HG03159 (cell line): ENCODE measurements around the gene TNFRSF4.

Experiments used
- ATAC-seq: cut with Tn5 transposase; IDR thresholded peaks from one replicate; pipeline ENCODE4 v1.9.1; 2021; ENCODE audit warnings: mild to moderate bottlenecking, moderate library complexity; ENCODE audit not compliant: unreplicated experiment

TNFRSF4 gene

DNA sequence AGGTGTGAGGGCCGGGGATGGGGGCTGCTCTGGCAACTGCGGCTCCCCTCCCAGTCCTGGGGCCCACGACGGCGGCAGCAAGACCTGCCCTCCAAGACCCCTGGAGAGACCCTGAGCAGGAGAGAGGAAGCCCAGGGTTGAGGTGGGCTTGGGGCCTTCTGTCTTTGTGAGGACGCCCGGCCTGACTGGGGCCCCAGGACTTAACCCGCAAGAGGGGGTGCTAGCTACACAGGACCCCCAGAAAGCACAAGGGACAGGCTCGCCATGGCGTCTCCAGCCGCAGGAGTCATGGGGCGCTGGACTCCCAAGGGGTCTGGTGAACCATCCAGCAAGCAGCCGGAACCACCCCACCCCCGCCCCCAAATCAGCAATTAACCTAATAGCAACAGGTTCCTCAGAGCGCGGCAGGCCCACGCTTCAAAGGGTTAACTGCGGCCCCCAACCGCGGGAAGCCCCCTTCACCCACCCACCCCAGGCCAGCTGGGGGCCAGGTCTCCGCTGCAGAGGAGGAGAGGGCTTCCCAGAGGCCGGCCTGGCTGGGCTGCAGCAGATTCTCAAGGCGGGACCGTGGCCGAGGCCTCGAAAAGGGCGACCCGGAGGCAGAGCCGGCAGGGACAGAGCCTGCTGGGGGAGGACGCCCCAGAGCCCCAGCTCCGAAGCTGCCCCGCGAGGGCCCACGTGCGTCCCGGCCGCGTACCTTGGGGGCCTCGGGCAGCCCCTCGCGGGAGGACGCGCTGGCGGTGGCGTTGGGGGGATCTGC is 32.0 kb upstream of the TNFRSF4 start:
- no peak for ATAC-seq

DNA sequence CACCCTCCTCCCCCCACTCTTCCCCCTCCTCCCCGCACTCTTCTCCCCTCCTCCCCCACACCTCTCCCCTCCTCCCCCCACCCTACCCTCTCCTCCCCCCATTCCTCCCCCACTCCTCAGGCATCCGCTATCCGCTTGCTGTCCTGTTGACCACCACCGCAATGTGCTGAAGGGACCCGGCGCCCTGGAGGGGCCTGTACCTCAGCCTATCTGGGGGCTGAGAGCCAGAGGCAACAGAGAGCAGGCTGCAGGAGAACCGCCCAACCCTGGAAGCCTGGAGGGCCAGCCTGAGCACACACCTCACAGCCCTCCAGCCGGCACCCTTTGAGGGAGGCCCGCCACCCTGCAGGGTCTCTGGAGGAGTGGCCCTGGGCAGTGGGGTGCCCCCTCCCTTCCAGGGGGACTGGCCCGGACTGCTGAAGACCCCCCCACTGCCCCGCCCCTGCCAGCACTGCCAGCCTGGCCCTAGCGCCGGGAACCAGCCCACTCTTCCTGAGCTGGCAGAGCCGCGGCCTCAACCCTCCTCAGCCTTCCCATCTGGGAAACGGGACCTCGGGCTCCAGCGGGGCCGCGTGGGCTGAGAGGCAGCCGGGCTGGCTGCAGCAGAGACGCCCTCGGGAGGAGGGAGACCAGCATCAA is 31.3 kb upstream of the TNFRSF4 start:
- no peak for ATAC-seq

DNA sequence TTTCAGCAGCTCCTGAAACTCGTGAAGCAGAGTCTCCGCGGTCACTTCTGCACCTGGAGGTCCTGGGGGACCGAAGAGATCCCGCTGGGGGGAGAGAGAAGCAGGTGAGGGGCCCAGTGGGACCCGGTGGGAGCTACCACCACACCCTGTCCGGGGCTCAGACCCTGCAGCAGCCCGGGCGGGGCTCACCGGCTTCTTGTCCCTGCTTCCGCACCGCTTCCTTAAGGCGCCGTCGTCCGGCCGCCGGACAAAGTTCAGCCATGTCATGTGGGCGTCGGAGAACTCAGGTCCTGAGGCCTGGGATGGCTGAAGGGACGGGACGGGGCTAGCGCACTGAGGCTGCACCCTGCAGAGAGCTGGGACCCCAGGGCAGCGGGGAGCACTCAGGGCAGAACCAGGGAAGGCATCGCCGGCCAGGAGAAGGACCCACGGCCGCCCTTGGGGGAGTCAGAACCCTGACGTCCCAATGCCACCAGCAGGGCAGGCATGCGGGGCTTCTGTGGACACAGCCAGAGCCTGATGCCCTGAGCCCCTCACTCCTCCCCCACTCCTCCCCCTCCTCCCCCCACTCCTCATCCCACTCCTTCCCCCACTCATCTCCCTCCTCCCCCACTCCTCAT is 30.3 kb upstream of the TNFRSF4 start:
- no peak for ATAC-seq

DNA sequence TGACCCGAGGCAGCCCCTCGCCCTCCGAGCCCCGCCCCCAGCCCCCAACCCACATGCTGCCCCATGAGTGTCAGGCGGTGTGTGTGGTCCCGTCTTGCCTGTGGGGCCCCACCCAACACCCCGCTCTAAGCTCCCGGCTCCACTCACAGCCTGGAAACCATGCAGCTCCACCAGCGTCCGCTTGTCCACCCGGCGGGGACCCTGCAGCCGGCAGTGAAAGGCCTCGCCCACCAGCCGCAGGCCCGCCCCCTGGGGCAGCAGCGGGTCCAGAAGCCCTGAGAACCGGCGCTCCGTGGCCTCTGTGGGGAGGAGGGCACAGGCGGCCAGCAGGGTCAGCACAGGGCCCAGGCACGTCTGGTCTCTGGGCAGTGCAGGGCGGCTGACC is 29.8 kb upstream of the TNFRSF4 start:
- no peak for ATAC-seq

DNA sequence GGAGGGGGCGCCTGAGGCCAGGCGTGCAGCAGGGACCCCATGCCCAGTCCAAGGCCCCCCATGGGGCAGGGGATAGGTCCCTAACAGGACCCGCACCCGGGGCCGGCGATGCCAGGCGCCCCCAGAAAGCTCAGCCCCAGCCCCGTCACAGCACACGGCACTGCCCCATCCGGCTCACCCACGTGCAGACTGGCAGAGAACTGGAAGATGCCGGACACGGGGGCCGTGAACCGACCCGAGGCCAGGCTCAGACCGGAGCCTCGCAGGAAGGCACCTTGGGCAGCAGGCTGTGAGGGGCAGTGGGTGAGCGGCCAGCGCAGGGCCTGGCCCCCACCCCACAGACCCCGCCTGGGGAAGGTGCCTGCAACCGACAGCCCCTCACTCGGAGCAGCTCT is 29.3 kb upstream of the TNFRSF4 start:
- no peak for ATAC-seq

DNA sequence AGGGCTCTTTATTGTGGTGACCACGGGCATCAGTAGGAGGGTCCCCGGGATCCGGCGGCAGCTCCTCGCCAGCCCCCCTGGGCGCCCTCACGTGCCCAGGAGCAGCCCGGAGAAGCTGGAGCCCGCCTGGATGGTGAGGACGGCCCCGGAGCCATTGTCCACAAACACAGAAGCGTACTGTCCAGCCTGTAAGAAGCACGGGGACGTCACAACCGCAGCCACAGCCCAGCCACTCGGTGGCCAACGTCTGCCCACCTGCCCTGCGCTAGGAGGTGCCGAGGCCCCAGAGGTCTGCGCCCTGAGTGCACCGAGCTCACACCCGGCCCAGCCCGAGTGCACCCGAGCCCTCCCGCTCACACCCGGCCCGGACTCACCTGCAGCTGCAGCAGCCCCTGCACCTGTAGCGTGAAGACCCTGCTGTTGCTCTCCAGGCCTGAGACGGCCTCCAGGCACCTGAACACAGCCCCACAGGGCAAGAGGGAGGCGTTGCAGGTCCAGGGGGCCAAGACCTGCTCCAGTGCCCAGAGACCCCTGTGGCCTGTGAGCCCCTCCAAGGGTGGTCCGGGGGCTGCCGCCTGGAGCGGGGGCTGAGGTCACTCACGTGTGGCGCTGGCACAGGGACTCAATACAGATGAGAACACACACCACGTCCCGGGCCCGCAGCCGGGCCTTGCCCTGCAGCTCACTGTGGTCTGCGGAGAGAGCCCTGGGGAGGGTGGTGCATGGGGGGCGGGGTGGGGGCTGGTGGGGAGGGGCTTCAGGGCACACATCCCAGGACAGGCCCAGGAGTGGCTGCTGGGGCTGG is 28.7 kb upstream of the TNFRSF4 start:
- ATAC-seq = no peak

DNA sequence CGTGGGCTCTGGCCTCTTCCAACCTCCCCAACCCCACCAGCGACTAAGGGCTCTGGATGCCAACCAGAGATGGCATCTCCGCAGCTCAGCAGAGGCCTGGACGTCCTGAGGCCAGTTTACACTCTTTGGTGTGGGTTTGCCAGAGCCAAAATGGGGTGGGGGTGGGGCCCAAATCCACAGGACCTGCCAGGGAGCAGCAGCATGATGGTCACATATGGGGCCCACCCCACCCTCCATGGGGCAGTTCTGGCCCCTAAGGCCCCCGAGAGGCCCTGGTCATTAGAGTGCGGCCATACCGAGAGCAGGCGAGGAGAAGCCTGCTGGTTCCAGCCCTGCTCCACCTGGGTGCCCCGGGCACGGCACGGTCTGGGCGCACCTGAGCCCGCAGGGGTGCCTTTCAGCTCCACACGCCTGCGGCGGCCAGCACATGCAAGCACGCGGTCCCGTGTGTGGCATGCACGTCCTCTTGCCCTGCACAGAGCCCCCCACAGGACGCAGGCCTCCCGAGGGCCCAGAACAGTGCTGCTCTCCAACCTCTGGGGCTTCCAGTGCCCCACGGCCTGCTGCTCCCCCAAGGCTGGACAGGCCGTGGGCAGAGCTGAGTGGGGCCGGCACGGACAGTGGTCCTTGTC is 27.8 kb upstream of the TNFRSF4 start:
- ATAC-seq = no peak

DNA sequence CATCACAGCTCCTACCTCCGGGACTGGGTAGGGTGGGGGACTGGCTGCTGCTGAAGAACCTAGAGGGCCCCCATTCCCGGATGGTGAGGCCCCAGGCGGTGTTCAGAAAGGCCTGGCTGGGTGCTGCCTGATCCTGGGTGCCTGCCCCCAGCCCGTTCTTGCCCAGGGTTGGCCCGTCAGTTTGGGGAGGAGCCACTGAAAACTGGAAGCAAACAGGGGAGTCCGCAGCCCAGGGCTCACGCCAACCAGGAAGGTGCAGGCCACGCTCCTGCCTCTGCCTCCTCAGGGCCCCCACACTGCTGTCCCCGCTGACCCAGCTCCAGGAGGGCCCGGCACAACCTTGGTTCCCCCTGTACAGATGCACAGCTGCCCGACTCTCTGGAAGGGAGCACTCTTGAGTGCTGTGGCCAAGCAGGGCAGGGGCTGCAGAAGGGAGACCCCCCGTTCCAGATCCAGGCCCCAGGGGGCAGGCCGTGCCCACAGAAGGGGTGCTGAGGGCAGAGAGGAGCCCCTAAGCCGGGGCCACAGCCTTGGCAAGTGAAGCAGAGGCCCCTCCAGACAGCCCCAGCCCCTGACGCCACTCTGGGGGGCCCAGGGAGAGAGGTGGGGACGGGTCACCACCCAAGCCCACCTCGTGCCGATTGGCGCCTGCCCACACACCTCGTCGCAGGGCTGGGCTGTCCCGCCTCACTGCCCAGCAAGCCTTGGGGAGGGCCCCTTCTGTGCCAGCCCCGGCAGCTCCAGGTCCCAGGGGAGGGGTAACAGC is 27.1 kb upstream of the TNFRSF4 start:
- ATAC-seq = no peak

DNA sequence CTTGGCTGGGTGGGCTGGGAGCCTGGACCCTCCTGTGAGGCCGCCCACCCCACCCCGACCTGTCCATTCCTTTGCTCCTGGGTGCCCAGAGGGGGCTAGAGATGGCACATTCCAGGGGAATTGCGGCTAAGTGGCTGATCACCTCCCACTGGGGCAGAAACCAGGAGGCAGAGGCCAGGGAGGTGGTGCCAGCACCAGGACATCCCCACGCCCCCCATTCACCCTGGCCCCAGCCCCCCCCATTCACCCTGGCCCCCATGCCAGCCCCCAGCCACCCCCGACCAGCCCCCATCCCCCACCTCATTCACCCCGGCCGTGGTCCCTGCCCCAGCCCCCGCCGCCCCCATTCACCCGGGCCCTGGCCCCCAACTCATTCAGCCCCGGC is 26.4 kb upstream of the TNFRSF4 start:
- no peak for ATAC-seq

DNA sequence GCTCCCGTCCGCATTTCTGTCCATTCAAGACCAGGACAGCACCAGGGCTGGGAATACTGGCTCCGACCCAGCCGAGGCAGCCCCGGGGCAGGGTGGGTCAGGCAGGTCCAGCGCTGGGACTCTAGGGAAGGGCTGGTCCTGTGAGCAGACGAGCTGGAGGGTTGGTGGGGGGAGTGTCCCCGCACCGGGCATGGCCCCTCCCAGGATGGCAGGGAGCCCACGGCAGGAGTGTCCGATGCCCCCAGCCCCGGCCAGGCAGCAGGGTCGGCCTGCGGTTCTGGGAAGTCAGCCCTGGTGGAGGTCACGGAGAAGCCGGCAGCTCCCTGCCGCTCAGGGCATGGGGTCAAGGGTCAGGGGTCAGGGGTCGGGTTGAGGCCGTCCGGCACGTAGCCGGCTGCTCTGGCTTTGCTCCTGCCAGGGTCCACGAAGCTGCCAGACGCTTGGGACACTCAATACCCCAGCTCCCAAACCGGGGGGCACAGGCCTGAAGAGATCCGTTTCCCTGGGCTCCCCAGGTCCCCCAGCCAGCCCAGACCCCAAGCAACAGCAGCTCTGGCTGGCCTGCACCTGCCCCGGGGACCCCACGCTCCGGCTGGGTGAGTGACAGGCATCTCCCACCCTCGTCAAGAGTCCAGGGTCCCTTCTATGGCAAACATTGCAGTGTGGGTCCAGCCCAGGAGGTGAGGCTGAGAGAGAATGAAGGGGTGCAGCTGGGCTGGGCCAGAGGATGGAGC is 25.8 kb upstream of the TNFRSF4 start:
- no peak for ATAC-seq

DNA sequence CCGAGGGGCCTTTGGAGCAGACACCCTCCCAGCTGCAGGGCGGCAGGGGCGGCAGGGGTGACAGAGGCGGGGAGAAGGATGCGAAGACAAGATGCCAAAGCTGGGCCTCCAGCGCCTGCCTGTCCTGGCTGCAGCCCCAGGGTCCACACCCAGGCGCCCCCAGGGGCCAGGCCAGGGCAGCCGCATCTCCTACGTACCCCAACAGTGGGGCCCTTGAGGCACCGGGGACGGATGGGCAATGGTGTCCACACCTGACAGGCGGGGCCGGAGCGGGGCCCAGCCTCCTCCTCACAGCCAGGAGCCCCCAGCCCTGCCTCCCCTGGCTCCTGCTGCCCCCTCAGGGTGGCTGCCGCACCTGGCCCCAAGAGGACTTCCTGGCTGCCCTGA is 25.3 kb upstream of the TNFRSF4 start:
- no peak for ATAC-seq

DNA sequence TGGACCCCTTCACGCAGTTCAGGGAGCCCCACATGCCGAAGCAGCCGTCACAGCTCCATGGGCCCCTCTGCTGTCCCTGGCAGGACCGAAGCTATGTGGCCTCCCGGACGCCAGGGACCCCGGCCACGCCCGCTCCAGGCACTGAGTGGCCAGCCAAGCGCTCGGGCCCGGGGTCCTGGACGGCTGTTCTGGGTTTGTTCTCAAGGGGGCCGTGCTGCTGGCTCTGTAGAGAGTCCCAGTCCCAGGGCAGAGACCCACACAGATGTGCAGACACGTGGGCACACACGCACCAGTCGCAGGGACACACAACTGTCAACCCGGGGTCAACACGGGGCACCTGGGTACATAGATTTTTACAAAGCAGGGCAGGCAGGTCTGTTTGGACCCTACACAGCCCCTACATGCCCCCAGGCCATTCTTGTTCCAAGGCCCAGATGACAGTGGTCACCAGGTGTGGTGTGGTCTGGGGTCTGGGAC is 24.8 kb upstream of the TNFRSF4 start:
- ATAC-seq = no peak

DNA sequence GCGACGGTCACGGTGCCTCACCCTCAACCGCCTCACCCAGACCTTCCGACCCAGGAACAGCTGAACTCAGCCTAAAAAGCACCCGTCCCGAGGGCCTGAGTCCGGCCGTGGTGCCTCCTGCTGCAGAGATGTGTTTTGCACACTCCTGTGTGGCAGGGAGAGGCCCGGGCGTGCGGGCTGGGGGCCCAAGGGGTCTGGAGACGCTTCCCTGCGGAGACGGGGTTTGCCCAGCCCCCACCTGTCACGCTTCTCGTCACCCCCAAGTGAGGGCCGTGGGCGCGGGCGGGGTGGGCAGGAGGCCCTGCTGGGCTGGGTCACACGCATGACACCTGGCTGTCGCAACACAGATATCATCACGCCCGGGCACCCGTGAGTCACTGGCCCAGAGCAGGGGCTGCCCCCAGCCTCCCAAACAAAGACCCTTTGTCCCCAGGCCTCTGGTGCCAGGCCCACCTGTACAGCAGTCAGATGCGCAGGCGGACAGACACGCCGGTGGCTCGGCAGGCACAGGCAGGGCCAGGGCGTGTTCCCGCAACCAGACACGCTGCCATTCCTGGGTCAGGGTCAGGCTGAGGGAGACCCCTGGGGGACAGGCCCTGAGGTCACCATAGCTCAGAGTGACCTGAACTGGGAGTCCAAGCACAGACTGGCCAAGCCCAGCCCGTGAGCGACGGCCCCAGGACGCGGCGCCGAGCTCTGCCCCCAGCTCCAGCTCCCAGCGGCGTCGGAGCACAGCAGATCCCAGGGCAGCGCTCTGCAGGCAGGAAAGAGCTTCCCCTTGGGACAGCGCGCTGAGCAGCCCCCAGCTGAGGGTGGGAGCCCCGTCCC is 24.1 kb upstream of the TNFRSF4 start:
- no peak for ATAC-seq

DNA sequence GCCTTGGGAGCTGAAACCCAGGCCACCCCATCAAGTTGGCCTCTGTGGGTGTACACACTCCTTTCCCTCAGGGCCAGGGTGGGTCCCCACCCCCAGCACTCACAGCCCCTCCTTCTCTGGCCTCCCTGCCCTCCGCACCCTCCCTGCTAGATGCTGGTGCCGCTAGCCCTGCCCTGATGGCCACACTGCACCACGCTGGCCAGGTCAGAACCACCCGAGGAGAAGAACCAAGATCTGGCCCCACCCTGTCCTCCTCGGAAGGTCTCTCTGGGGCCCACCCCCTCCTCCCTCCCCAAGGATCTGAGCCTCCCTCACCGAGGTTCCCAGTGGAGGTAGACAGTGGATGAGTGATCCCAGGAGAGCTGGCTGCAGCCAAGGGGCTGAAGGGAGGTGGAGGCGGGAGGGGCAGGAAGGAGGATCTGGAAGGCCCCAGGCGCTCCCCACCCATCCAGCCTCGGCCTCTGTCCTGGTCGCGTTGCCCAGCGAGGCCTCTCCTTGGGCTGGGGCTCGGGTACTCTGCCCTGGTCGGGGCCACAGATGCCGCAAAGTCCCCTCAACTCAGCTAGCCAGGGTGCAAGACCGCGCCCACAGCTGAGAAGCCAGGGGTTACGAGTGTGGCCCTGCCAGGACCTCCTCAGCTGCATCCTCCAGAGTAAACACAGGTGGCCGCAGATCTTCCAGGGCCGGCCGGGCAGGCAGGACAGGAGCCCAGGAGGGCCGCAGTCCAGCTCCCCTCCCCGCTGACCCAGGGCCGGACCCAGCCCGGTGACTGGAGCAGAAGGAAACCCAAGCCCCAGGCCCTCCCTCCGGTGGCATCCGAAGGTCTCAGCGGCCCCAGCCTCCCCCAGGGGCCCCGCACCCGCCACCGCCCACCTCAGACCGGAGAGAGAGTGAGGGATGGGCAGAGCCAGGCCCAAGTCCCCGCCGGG is 23.3 kb upstream of the TNFRSF4 start:
- no peak for ATAC-seq

DNA sequence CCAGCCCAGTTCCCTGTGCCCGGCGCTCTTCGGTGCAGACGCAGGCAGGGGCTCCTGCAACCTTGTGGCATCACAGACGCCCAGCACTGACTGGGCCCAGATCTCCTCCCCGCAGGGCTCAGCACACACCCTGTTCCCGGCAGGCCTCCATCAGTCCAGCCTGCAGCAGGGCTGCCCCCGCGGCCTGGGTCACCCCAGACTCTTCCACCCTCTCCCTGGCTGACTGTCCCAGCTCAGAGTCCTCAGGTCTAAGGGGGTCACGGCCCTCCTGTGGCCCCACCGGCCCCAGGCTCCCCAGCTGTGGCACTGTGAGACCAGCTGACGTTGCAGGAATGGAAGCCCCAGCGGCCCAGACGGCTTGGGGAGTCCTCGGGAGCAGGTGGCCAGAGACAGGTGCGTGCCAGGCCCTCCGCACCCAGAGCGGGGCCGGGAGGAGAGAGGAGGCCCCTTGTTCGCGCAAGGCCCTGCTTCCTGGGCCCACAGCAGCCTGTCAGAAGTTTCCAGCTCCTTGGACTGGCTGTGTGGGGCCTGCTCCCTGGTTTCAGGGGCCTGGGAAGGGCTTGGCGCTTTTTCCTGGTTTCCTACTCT is 22.3 kb upstream of the TNFRSF4 start:
- no peak for ATAC-seq

DNA sequence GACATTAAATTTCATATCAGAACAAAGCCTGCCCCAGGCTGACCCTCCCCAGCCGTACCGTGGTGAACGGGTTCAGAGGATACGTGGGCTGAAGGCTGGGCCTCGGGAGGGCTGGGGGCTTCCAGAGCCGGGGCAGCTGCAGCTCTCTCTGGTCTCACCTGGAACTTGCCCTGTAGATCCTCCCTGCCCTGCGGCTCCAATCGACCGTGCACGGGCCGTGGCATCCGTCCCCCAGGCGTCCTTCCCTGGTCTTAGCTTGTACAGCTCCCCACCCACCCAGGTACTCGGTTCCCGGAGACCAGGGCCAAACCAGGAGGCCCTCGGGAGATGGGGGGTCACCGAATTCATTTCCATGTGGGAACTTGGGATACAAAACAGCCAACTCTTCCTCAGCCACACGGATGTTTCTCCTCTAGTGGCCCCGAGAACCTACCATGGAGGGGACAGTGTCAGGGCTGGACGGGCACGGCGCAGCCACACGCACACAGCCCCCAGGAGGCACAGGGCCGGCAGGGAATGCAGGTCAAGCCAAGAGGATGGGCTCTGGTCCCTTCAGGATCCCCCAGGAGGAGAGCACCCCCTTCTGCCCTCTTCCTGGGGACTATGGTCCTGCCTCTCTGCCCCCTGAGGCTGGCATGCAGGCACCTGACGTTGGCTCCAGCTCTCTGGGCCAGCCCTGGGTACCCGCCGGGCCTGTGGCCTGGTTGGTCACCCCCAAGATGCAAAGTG is 21.2 kb upstream of the TNFRSF4 start:
- ATAC-seq = no peak
